ENCODE measurements around the gene SNRNP25. TPM values are rescaled to one million over a fixed set of nuclear protein-coding genes. Genes with fewer than 3 reads are reported as not detected.

The SNRNP25 gene
- total and polyA plus RNA-seq, 3 donors from 2014 or later, result 12.8 to 26.9 (median 17.5) TPM

GRCh38 chr16:41439-42068, 12.1 kb upstream of the SNRNP25 start:
- intact Hi-C loops (cut with DNase I; ENCODE audit: low total_unique reads), result no loop called here

GRCh38 chr16:42069-42457, 11.6 kb upstream of the SNRNP25 start:
- peak overlapping the region; percentile 29 to 41 for H3K4me3 ChIP-seq
- WGBS, 2 donors, result 40 to 56% methylated on average over 11 of the region's 11 CpGs
- H3K27me3 ChIP-seq, result no peaks in the 10 kb centered on the region
- intact Hi-C loops (cut with DNase I; ENCODE audit: low total_unique reads), result no loop called here
- H3K27ac ChIP-seq, result peak overlapping the region in 1 of 2 donors; percentile 36
- H3K4me1 ChIP-seq, result no peaks in the 10 kb centered on the region
- no peak for DNase-seq
- no peaks in the 10 kb centered on the region for H3K36me3 ChIP-seq (ENCODE audit: low read depth, missing control alignments)
- H3K9me3 ChIP-seq, result no peaks in the 10 kb centered on the region
- TF ChIP-seq CTCF (IDR thresholded peaks at IDR 0.05) (no peak), POLR2A (IDR thresholded peaks at IDR 0.05) (no peak)

More at GRCh38 chr16:41439-42068, 12.1 kb upstream of the SNRNP25 start:
- H3K4me3 ChIP-seq, result peak overlapping the region; percentile 29 to 41
- H3K4me1 ChIP-seq, result no peaks in the 10 kb centered on the region
- TF ChIP-seq CTCF (IDR thresholded peaks at IDR 0.05), result no peak
- no peak for TF ChIP-seq POLR2A (IDR thresholded peaks at IDR 0.05)
- H3K36me3 ChIP-seq (ENCODE audit: low read depth, missing control alignments), result no peaks in the 10 kb centered on the region
- H3K9me3 ChIP-seq, result no peaks in the 10 kb centered on the region
- peak overlapping the region in 1 of 2 donors; percentile 36 for H3K27ac ChIP-seq
- 29 to 68% methylated on average over 15 to 22 of the region's 22 CpGs for WGBS, 2 donors
- peak; percentile 50 for DNase-seq
- no peaks in the 10 kb centered on the region for H3K27me3 ChIP-seq

- H3K4me3 ChIP-seq, result no peak overlapping the region
- intact Hi-C loops (cut with DNase I; ENCODE audit: low total_unique reads), result no loop called here
- DNase-seq, result no peak
- no peaks in the 10 kb centered on the region for H3K4me1 ChIP-seq
- WGBS, 2 donors, result 87 to 89% methylated on average over 4 of the region's 4 CpGs
- H3K9me3 ChIP-seq, result no peaks in the 10 kb centered on the region
- no peaks in the 10 kb centered on the region for H3K36me3 ChIP-seq (ENCODE audit: low read depth, missing control alignments)
- H3K27ac ChIP-seq, result no peak overlapping the region
- TF ChIP-seq CTCF (IDR thresholded peaks at IDR 0.05) (no peak), POLR2A (IDR thresholded peaks at IDR 0.05) (no peak)
- H3K27me3 ChIP-seq, result no peaks in the 10 kb centered on the region
These were observed 10.9 kb upstream of the SNRNP25 start for GRCh38 chr16:42691-43090.

- H3K4me3 ChIP-seq, result no peak overlapping the region
- intact Hi-C loops (cut with DNase I; ENCODE audit: low total_unique reads), result no loop called here
- no peaks in the 10 kb centered on the region for H3K27me3 ChIP-seq
- WGBS, 2 donors, result 82 to 84% methylated on average over 5 of the region's 5 CpGs
- DNase-seq, result no peak
- no peaks in the 10 kb centered on the region for H3K4me1 ChIP-seq
- no peak for TF ChIP-seq POLR2A (IDR thresholded peaks at IDR 0.05)
- no peak for TF ChIP-seq CTCF (IDR thresholded peaks at IDR 0.05)
- no peak overlapping the region for H3K27ac ChIP-seq
- H3K36me3 ChIP-seq (ENCODE audit: low read depth, missing control alignments), result no peaks in the 10 kb centered on the region
- H3K9me3 ChIP-seq, result no peaks in the 10 kb centered on the region
These were observed 10.3 kb upstream of the SNRNP25 start for GRCh38 chr16:43294-43693.

- intact Hi-C loops (cut with DNase I; ENCODE audit: low total_unique reads), result no loop called here
- Histone ChIP-seq H3K4me1 (no peaks in the 10 kb centered on the region), H3K9me3 (no peaks in the 10 kb centered on the region), H3K27me3 (no peaks in the 10 kb centered on the region), H3K4me3 (no peak overlapping the region), H3K36me3 (ENCODE audit: low read depth, missing control alignments) (no peaks in the 10 kb centered on the region), H3K27ac (no peak overlapping the region)
- TF ChIP-seq POLR2A (IDR thresholded peaks at IDR 0.05), result no peak
- no peak for TF ChIP-seq CTCF (IDR thresholded peaks at IDR 0.05)
- WGBS, 2 donors, result 94 to 95% methylated on average over 8 of the region's 8 CpGs
- DNase-seq, result no peak
These were observed 9.0 kb upstream of the SNRNP25 start for GRCh38 chr16:44655-45054.
